Measurements from ENCODE around the gene SASH1.
"Not testable (repeated sequence)": the region's sequence is repeated elsewhere in the genome, so short reads cannot be mapped to it uniquely, and the experiment has no call there.

Gene SASH1

GRCh38 chr6:148328876-148329555, 13.6 kb upstream of the SASH1 start:
- no peak for DNase-seq (ENCODE audit: low read depth)

GRCh38 chr6:148329596-148330381, 12.8 kb upstream of the SASH1 start:
- peak; percentile 97 for DNase-seq (ENCODE audit: low read depth)

- DNase-seq (ENCODE audit: low read depth) = no peak
Observed at GRCh38 chr6:148332088-148332487, 10.6 kb upstream of the SASH1 start.

- no peak for DNase-seq (ENCODE audit: low read depth)
Observed at GRCh38 chr6:148336901-148337300, 5.7 kb upstream of the SASH1 start.

- DNase-seq (ENCODE audit: low read depth) = no peak
Observed at GRCh38 chr6:148339766-148340165, 2.9 kb upstream of the SASH1 start.

- DNase-seq (ENCODE audit: low read depth) = no peak
Observed at GRCh38 chr6:148340586-148341297, 1.9 kb upstream of the SASH1 start.

- DNase-seq (ENCODE audit: low read depth) = no peak
Observed at GRCh38 chr6:148342100-148342349, 613 bp upstream of the SASH1 start.

- no peak for DNase-seq (ENCODE audit: low read depth)
Observed at GRCh38 chr6:148343047-148343782, 577 bp downstream of the SASH1 start.

GRCh38 chr6:148345176-148345575, 2.5 kb downstream of the SASH1 start:
- DNase-seq (ENCODE audit: low read depth) = no peak

GRCh38 chr6:148345578-148345977, 2.9 kb downstream of the SASH1 start:
- DNase-seq (ENCODE audit: low read depth) = no peak

GRCh38 chr6:148346681-148347440, 4.2 kb downstream of the SASH1 start:
- DNase-seq (ENCODE audit: low read depth) = no peak

- DNase-seq (ENCODE audit: low read depth) = no peak
Observed at GRCh38 chr6:148347441-148348054, 4.9 kb downstream of the SASH1 start.

GRCh38 chr6:148348335-148348734, 5.7 kb downstream of the SASH1 start:
- DNase-seq (ENCODE audit: low read depth) = no peak

GRCh38 chr6:148348778-148349177, 6.1 kb downstream of the SASH1 start:
- DNase-seq (ENCODE audit: low read depth) = no peak

GRCh38 chr6:148349466-148349865, 6.8 kb downstream of the SASH1 start:
- DNase-seq (ENCODE audit: low read depth) = no peak

GRCh38 chr6:148351309-148351708, 8.7 kb downstream of the SASH1 start:
- DNase-seq (ENCODE audit: low read depth) = no peak

- DNase-seq (ENCODE audit: low read depth) = not testable (repeated sequence)
Observed at GRCh38 chr6:148352421-148352820, 9.8 kb downstream of the SASH1 start.

- peak; percentile 52 for DNase-seq (ENCODE audit: low read depth)
Observed at GRCh38 chr6:148358196-148358785, 15.7 kb downstream of the SASH1 start.

- DNase-seq (ENCODE audit: low read depth) = no peak
Observed at GRCh38 chr6:148359228-148359627, 16.6 kb downstream of the SASH1 start.

- DNase-seq (ENCODE audit: low read depth) = peak; percentile 70
Observed at GRCh38 chr6:148364056-148364824, 21.6 kb downstream of the SASH1 start.
